Right lobe of liver (tissue), 6 donors: Measurements from ENCODE around the gene TDRD7. TPM values are rescaled to one million over a fixed set of nuclear protein-coding genes. Genes with fewer than 3 reads are reported as not detected.

Experiments
- ATAC-seq, 4 donors: fragments of 200-7000 bp; cut with Tn5 transposase; one replicate each; pipeline ENCODE4 v1.9.1; 2020; ENCODE audit warnings: mild to moderate bottlenecking in 4 of 4, moderate library complexity in 4 of 4
- DNase-seq, 3 donors: peaks; one replicate each; pipeline ENCODE4 v3.0.0-alpha.2; 2020
- H3K27ac ChIP-seq, 3 donors: fragments of 200-600 bp; one replicate each; pipeline ENCODE4 v1.8.0; 2022
- H3K27me3 ChIP-seq, 2 donors: fragments of 200-600 bp; one replicate each; pipeline ENCODE4 v1.8.0; 2022
- H3K36me3 ChIP-seq, 4 donors: fragments of 200-600 bp; sonication (generic) in 1 of 4; one replicate each; pipeline versions ENCODE4 v1.5.1 to v1.8.0; 2017 to 2022; ENCODE audit warnings: control low read depth in 1 of 4
- H3K4me1 ChIP-seq, 4 donors: fragments of 200-600 bp; sonication (generic) in 1 of 4; one replicate each; pipeline versions ENCODE4 v1.5.1 to v1.8.0; 2017 to 2022; ENCODE audit warnings: control low read depth in 1 of 4
- H3K4me3 ChIP-seq, 3 donors: fragments of 200-600 bp; one replicate each; pipeline ENCODE4 v1.8.0; 2022
- H3K9me3 ChIP-seq, 4 donors: fragments of 200-600 bp; sonication (generic) in 1 of 4; one replicate each; pipeline versions ENCODE4 v1.5.1 to v1.8.0; 2017 to 2022; ENCODE audit warnings: control low read depth in 1 of 4
- POLR2A ChIP-seq: fragments of 450-650 bp; IDR thresholded peaks from one replicate; pipeline ENCODE4 v1.6.1; 2017; ENCODE audit warnings: antibody characterized with exemption, mild to moderate bottlenecking
- WGBS: methylation state at CpG from one replicate; pipeline ENCODE4 v1.1.6; 2018; ENCODE audit warnings: low coverage, low lambda C conversion rate; ENCODE audit not compliant: insufficient coverage; ENCODE audit errors: missing lambda C conversion rate; 5-methylcytosine and 5-hydroxymethylcytosine counted together
- intact Hi-C, 2 donors: fragments of 100-400 bp; cut with DNase I; formaldehyde crosslinking; loops; one replicate each; pipeline versions ENCODE4 v1.11.2 to v1.14.1; 2022
- total RNA-seq, 6 experiments: library from RNA; depleted of rRNA in 2 of 6; stranded (reverse); fragments of >200 nt in 2 of 6; fragmentation: NEBNext Ultra II Directional in 3 of 6; extraction: Animal tissue kit (Norgen Biotek cat#: 25700) in 3 of 6; gene quantifications; one replicate each; pipeline versions ENCODE4 v1.1.0 to v1.2.4, GENCODE V29; 2016 to 2023
- TF ChIP-seq, protein P1 (sequence below), 4 donors: fragments of 200-600 bp in 3 of 4; fragments of 450-650 bp in 1 of 4; IDR thresholded peaks; one replicate each; pipeline versions ENCODE4 v1.5.1 to v1.8.0; 2016 to 2022; ENCODE audit warnings: antibody characterized with exemption in 4 of 4, mild to moderate bottlenecking in 2 of 4
- donor health status: DM: no; HTN: yes; CAD: no.
- donor health status: DM: no; HTN: no; CAD: no.
- donor health status: DM: no; HTN: no; CAD: no.
- donor health status: DM: no; HTN: yes; CAD: no.
- donor health status: DM: no; HTN: yes; CAD: no.

The TDRD7 gene
- total RNA-seq, 6 experiments from 2014 or later: 4.2 to 8.7 (median 6.8) TPM

DNA sequence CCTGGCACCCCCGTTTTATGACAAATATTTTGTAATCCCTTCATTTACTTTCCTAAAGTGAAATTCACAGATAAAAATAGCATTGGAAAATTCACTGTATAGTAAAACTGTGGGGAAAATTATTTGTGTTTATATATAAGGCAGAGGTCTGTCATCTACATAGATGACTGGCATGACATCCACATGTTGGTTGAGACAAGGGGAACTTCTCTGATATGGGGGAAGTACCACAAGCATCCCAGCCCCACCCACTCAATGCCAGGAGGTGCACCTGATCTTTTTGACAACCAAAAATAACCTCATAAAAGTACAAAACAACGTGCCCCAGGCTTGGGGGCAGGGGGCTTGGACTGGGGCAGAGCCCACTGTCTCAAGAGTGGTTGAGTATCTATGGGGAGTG lies 6.3 kb upstream of the TDRD7 start:
- intact Hi-C loops: no loop called here
- no peaks in the 10 kb centered on the region for H3K9me3 ChIP-seq
- no peak overlapping the region for H3K4me3 ChIP-seq
- no peaks in the 10 kb centered on the region for H3K36me3 ChIP-seq
- no peak for ATAC-seq
- no peak for DNase-seq
- H3K27ac ChIP-seq: peak overlapping the region in 1 of 3 donors; percentile 84
- no peaks in the 10 kb centered on the region for H3K27me3 ChIP-seq
- TF ChIP-seq, protein P1, sequence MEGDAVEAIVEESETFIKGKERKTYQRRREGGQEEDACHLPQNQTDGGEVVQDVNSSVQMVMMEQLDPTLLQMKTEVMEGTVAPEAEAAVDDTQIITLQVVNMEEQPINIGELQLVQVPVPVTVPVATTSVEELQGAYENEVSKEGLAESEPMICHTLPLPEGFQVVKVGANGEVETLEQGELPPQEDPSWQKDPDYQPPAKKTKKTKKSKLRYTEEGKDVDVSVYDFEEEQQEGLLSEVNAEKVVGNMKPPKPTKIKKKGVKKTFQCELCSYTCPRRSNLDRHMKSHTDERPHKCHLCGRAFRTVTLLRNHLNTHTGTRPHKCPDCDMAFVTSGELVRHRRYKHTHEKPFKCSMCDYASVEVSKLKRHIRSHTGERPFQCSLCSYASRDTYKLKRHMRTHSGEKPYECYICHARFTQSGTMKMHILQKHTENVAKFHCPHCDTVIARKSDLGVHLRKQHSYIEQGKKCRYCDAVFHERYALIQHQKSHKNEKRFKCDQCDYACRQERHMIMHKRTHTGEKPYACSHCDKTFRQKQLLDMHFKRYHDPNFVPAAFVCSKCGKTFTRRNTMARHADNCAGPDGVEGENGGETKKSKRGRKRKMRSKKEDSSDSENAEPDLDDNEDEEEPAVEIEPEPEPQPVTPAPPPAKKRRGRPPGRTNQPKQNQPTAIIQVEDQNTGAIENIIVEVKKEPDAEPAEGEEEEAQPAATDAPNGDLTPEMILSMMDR (IDR thresholded peaks at IDR 0.05): no peak
- TF ChIP-seq POLR2A: no peak
- peaks cover 0 to 24% (median 8%) of the 10 kb centered on the region in 4 donors for H3K4me1 ChIP-seq
- WGBS: 13% methylated on average over 2 of the region's 2 CpGs

DNA sequence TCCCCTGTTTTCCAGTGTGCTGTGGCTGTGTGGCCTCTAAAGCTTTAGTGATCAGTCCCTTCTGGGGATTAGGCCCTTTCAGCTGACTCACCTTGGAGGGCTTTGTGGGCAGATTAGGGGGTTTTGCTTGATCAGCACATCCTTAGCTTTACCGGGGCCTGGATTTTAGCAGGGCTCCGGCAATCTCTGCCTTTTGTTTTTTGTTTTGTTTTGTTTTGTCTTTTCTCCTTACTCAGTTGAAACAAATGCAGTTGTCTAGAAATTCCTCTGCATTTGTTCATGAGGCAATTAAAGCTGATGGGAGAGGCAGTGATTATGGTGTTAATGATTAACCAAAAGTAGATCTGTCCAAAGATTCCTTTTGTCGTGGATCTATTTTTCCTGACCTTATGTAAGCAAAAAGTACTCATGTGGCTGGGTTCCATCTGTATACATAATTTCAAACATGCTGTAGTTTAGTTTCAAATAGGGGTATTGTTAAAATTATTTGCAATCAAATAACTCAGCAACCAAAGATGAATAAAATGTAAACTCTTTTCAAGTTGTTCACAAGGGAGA lies 5.2 kb upstream of the TDRD7 start:
- DNase-seq: no peak
- ATAC-seq: peak; percentile 4 to 72 (median 52)
- WGBS: 23% methylated on average over 3 of the region's 3 CpGs
- H3K4me3 ChIP-seq: no peak overlapping the region
- no peaks in the 10 kb centered on the region for H3K27me3 ChIP-seq
- no peaks in the 10 kb centered on the region for H3K36me3 ChIP-seq
- no peaks in the 10 kb centered on the region for H3K9me3 ChIP-seq
- intact Hi-C loops: no loop called here
- H3K27ac ChIP-seq: peak overlapping the region; percentile 6 to 84 (median 43)
- peaks cover 0 to 27% (median 8%) of the 10 kb centered on the region in 4 donors for H3K4me1 ChIP-seq
- TF ChIP-seq POLR2A: no peak
- TF ChIP-seq, protein P1 (IDR thresholded peaks at IDR 0.05): no peak

DNA sequence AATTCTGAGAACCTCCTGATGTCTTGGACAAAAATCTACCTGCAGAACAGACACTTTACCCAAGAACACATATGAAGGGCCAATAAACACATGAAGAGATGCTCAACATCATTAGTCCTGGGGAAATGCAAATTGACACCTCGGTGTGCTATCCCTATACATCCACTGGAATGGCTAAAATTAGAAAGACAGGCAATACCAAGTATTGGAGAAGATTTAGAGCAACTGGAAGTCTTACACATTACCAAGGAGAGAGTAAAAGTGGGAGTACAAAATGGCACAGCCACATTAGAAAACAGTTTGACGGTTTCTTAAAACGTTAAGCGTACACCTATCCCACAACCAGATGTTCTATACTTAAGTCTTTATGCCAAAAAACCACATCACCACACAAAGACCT lies 3.3 kb upstream of the TDRD7 start:
- no peak for ATAC-seq
- Histone ChIP-seq H3K27me3 (no peaks in the 10 kb centered on the region), H3K4me1 (peaks cover 0 to 37% (median 8%) of the 10 kb centered on the region in 4 donors), H3K4me3 (no peak overlapping the region), H3K9me3 (no peaks in the 10 kb centered on the region), H3K27ac (no peak overlapping the region), H3K36me3 (no peaks in the 10 kb centered on the region)
- 74% methylated on average over 4 of the region's 4 CpGs for WGBS
- TF ChIP-seq POLR2A: no peak
- TF ChIP-seq, protein P1 (IDR thresholded peaks at IDR 0.05): no peak
- no peak for DNase-seq
- intact Hi-C loops: no loop called here

DNA sequence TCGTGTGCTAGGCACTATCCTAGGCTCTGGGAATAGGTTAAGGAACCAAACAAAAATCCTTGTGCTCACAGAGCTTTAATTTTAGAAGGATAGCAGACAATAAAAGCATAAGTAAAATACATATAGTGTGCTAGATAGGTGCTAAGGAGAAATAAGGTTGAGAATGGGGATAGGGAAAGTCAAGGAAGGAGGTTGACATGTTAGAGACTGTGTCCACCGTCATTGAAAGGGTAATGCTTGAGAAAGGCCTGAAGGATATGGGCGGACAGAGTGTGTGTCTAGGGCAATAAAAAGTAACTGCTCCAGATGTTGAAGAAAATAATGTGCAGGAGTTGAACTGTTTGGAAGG lies 482 bp upstream of the TDRD7 start:
- Histone ChIP-seq H3K9me3 (no peaks in the 10 kb centered on the region), H3K27ac (no peak overlapping the region), H3K36me3 (no peaks in the 10 kb centered on the region), H3K4me1 (peaks cover 0 to 31% (median 9%) of the 10 kb centered on the region in 4 donors), H3K4me3 (peak overlapping the region in 2 of 3 donors; percentile 24 to 90), H3K27me3 (no peaks in the 10 kb centered on the region)
- intact Hi-C loops: no loop called here
- no peak for ATAC-seq
- 34% methylated on average over 3 of the region's 3 CpGs for WGBS
- TF ChIP-seq, protein P1 (IDR thresholded peaks at IDR 0.05): no peak
- TF ChIP-seq POLR2A: no peak
- no peak for DNase-seq
